ENCODE measurements around the gene TNS3. TPM values are rescaled to one million over a fixed set of nuclear protein-coding genes. Genes with fewer than 3 reads are reported as not detected.

Gene TNS3
- total and polyA plus RNA-seq, 9 of the 15 experiments (the other 6 are each of a cell fraction or from before 2014, with no cell fraction given), result 0.20 TPM; not detected in 8

DNA sequence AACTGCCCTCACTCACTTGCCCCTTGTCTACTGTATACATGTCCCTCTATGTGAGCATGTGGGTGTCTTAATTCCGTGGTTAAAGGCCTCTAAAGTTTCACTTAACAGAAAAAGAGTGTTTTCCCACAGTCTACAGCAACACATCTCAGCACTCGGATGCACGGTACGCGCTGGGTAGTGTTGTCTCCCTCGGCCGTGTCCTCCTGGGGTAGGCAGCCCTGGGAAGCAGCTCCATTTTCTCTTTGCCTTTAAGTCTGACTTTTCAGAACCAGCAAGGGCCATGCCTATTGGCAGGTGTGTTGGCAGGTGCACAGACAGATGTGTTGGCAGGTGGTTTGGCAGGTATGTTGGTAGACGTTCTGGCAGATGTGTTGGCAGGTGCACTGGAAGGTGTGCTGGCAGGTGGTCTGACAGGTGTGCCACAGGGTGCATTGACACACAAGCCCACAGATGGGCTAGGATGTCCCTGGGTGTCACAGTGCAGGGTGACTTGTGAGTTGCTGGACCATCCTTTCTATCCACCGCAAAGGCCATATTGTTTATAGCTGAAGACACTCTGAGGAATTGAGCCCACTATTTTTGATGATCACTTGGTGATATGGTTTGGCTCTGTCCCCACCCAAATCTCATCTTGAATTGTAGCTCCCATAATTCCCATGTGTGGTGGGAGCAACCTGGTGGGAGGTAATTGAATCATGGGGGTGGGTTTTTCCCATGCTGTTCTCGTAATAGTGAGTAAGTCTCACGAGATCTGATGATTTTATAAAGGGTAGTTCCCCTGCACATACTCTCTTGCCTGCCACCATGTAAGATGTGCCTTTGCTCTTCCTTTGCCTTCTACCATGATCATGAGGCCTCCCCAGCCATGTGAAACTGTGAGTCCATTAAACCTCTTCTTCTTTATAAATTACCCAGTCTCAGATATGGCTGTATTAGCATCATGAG, 296.9 kb downstream of the TNS3 start:
- Histone ChIP-seq H2AFZ (ENCODE audit: low read depth, low read length) (no peak overlapping the region), H3K9me1 (ENCODE audit: control insufficient read depth, insufficient read depth, low read length) (no peaks in the 10 kb centered on the region), H3K27me3 (ENCODE audit: control insufficient read depth in 2 of 2, insufficient read depth in 2 of 2, low read length in 2 of 2) (peaks cover 0 to 32% of the 10 kb centered on the region in 2 experiments; a peak in 3 of 5 replicates), H3K4me1 (replicated peaks in 1 of 2; ENCODE audit: control insufficient read depth in 2 of 2, insufficient read depth in 2 of 2, low read length in 2 of 2) (no peaks in the 10 kb centered on the region), H3K9me3 (replicated peaks; ENCODE audit: control insufficient read depth, insufficient read depth, low read depth, low read length) (no peaks in the 10 kb centered on the region), H3K9ac (ENCODE audit: insufficient read depth in 1 of 2, low read depth in 2 of 2, low read length in 2 of 2) (no peak overlapping the region), H3K79me2 (ENCODE audit: control insufficient read depth, insufficient read depth, low read length) (no peaks in the 10 kb centered on the region), H4K20me1 (replicated peaks; ENCODE audit: control insufficient read depth, insufficient read depth, low read length) (no peaks in the 10 kb centered on the region), H3K36me3 (ENCODE audit: control insufficient read depth, insufficient read depth, low read length) (no peaks in the 10 kb centered on the region), H3K27ac (ENCODE audit: extremely low read depth, low read depth, low read length) (no peak overlapping the region), H3K4me3 (no peak overlapping the region), H3K4me2 (ENCODE audit: insufficient read depth, low read length) (no peak overlapping the region)
- ATAC-seq (no peak), DNase-seq (ENCODE audit: extremely low read depth in 1 of 4, low spot score in 3 of 4) (no peak), FAIRE-seq (no peak)
- CTCF ChIA-PET (ENCODE audit: low intra/inter-chr PET ratio), result no interaction called here
- WGBS (ENCODE audit: insufficient coverage, low coverage, missing lambda C conversion rate), result under 1% methylated on average over 10 of the region's 11 CpGs
- POLR2A ChIA-PET, result interaction anchor here (0.9 kb wide), 1 partner anchor 8 kb away, joined by 3 read pairs; no protein-coding TSS in a partner anchor
- intact Hi-C loops (cut with micrococcal nuclease) (no loop called here), in situ Hi-C loops (cut with MboI) (loop anchor here (10.0 kb wide), 1 partner anchor 540 kb away; no protein-coding TSS in a partner anchor)
- no TSS peak for BruUV-seq (replicated peaks)
- TF ChIP-seq, protein P1, sequence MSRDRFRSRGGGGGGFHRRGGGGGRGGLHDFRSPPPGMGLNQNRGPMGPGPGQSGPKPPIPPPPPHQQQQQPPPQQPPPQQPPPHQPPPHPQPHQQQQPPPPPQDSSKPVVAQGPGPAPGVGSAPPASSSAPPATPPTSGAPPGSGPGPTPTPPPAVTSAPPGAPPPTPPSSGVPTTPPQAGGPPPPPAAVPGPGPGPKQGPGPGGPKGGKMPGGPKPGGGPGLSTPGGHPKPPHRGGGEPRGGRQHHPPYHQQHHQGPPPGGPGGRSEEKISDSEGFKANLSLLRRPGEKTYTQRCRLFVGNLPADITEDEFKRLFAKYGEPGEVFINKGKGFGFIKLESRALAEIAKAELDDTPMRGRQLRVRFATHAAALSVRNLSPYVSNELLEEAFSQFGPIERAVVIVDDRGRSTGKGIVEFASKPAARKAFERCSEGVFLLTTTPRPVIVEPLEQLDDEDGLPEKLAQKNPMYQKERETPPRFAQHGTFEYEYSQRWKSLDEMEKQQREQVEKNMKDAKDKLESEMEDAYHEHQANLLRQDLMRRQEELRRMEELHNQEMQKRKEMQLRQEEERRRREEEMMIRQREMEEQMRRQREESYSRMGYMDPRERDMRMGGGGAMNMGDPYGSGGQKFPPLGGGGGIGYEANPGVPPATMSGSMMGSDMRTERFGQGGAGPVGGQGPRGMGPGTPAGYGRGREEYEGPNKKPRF (IDR thresholded peaks at IDR 0.05; ENCODE audit: low read depth, low read length), result no peak
- TF ChIP-seq MTA2 (IDR thresholded peaks at IDR 0.05; ENCODE audit: low read depth), result no peak
- TF ChIP-seq BACH1 (tag; IDR thresholded peaks at IDR 0.05), result no peak
- TF ChIP-seq SUPT5H (IDR thresholded peaks at IDR 0.05), result no peak
- no peak for TF ChIP-seq PYGO2 (tag; IDR thresholded peaks at IDR 0.05)
- no peak for TF ChIP-seq CSDE1 (IDR thresholded peaks at IDR 0.05)
- TF ChIP-seq TAL1 (IDR thresholded peaks at IDR 0.05), result no peak
- TF ChIP-seq MAZ (CRISPR knock-in tag; conservative IDR thresholded peaks at IDR 0.05 in 1 of 2, IDR thresholded peaks at IDR 0.05 in 1 of 2), result no peak
- TF ChIP-seq FOXK2 (conservative IDR thresholded peaks at IDR 0.05 in 1 of 2, IDR thresholded peaks at IDR 0.05 in 1 of 2; ENCODE audit: low read depth in 2 of 2), result no peak
- TF ChIP-seq ZNF124 (CRISPR knock-in tag; IDR thresholded peaks at IDR 0.05), result no peak
- no peak for TF ChIP-seq PCBP2 (IDR thresholded peaks at IDR 0.05; ENCODE audit: low read depth, low read length, poor library complexity, severe bottlenecking)
